Left ventricle myocardium inferior (tissue), 1 donor: Measurements from ENCODE around the gene OXA1L. TPM values are rescaled to one million over a fixed set of nuclear protein-coding genes. Genes with fewer than 3 reads are reported as not detected.

Source experiments
- DNase-seq: peaks from one replicate; pipeline ENCODE4 v3.0.0-alpha.2; 2020
- H3K27ac ChIP-seq: fragments of 200-600 bp; replicated peaks from 2 replicates; pipeline ENCODE4 v1.8.0; 2021
- H3K27me3 ChIP-seq: fragments of 200-600 bp; 2 replicates; pipeline ENCODE4 v1.8.0; 2021; ENCODE audit warnings: low read depth
- H3K36me3 ChIP-seq: fragments of 200-600 bp; 2 replicates; pipeline ENCODE4 v1.8.0; 2021
- H3K4me1 ChIP-seq: fragments of 200-600 bp; 2 replicates; pipeline ENCODE4 v1.8.0; 2021
- H3K4me3 ChIP-seq: fragments of 200-600 bp; 2 replicates; pipeline ENCODE4 v1.8.0; 2021; ENCODE audit warnings: mild to moderate bottlenecking, moderate library complexity
- H3K9me3 ChIP-seq: fragments of 200-600 bp; replicated peaks from 2 replicates; pipeline ENCODE4 v1.8.0; 2021
- intact Hi-C: fragments of 100-400 bp; cut with micrococcal nuclease; formaldehyde crosslinking; loops from one replicate; pipeline ENCODE4 v1.11.0; 2022
- total RNA-seq: library from RNA; stranded (reverse); fragmentation: NEBNext Ultra II Directional; extraction: Animal tissue kit (Norgen Biotek cat#: 25700); gene quantifications from one replicate; pipeline ENCODE4 v1.2.1, GENCODE V29; 2021
- TF ChIP-seq, protein P1 (sequence below): fragments of 200-600 bp; IDR thresholded peaks from 2 replicates; pipeline ENCODE4 v1.8.0; 2021; ENCODE audit warnings: antibody characterized with exemption, mild to moderate bottlenecking, borderline replicate concordance
- donor health status: DM: no; HTN: yes; CAD: no; lungs with severe emphysema.

Gene OXA1L
- total RNA-seq, 1 donor from 2014 or later: 182 TPM

DNA sequence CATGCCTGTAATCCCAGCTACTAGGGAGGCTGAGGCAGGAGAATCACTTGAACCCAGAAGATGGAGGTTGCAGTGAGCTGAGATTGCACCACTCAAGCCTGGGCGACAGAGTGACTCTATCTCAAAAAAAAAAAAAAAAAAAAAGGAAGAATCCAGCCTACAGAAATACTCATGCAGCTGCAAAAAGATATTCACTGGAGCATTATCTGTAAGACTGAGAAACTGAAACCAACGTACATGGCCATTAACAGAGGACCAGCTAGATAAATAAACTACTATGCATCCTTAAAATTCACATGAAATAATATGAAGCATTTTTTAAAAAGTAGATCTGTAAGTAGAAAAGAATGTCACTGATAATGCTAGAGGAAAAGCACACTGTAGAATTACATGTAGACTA, 45.2 kb downstream of the OXA1L start:
- Histone ChIP-seq H3K27me3 (no peaks in the 10 kb centered on the region), H3K36me3 (no peaks in the 10 kb centered on the region), H3K9me3 (no peaks in the 10 kb centered on the region), H3K4me3 (no peak overlapping the region), H3K4me1 (peaks cover 6% of the 10 kb centered on the region), H3K27ac (no peak overlapping the region)
- TF ChIP-seq, protein P1, sequence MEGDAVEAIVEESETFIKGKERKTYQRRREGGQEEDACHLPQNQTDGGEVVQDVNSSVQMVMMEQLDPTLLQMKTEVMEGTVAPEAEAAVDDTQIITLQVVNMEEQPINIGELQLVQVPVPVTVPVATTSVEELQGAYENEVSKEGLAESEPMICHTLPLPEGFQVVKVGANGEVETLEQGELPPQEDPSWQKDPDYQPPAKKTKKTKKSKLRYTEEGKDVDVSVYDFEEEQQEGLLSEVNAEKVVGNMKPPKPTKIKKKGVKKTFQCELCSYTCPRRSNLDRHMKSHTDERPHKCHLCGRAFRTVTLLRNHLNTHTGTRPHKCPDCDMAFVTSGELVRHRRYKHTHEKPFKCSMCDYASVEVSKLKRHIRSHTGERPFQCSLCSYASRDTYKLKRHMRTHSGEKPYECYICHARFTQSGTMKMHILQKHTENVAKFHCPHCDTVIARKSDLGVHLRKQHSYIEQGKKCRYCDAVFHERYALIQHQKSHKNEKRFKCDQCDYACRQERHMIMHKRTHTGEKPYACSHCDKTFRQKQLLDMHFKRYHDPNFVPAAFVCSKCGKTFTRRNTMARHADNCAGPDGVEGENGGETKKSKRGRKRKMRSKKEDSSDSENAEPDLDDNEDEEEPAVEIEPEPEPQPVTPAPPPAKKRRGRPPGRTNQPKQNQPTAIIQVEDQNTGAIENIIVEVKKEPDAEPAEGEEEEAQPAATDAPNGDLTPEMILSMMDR: no peak
- no peak for DNase-seq
- intact Hi-C loops: no loop called here

DNA sequence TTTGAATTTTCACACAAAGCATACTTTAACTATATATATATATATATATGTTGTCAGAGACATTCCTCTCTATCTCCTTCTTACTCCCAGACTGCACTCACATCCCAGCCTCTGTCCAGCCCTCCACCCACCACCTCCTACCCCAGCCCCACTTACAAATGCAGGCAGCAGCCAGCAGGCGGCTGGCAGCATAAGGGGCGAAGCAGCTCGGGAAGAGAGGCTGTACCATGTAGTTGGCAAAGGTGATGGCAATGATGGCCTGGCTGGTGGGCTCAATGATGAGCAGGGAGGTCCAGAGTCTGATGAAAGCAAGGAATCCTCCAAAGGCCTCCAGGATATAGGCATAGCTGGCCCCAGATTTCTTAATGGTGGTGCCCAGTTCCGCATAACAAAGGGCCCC, 46.3 kb downstream of the OXA1L start:
- no peak for DNase-seq
- TF ChIP-seq, protein P1: no peak
- Histone ChIP-seq H3K36me3 (no peaks in the 10 kb centered on the region), H3K27ac (no peak overlapping the region), H3K4me3 (no peak overlapping the region), H3K4me1 (peaks cover 6% of the 10 kb centered on the region), H3K9me3 (no peaks in the 10 kb centered on the region), H3K27me3 (no peaks in the 10 kb centered on the region)
- intact Hi-C loops: no loop called here

GRCh38 chr14:22813145-22813544, 46.7 kb downstream of the OXA1L start:
- intact Hi-C loops: no loop called here
- DNase-seq: no peak
- Histone ChIP-seq H3K36me3 (no peaks in the 10 kb centered on the region), H3K27me3 (no peaks in the 10 kb centered on the region), H3K9me3 (no peaks in the 10 kb centered on the region), H3K4me3 (no peak overlapping the region), H3K4me1 (peaks cover 9% of the 10 kb centered on the region), H3K27ac (no peak overlapping the region)
- TF ChIP-seq, protein P1: no peak

DNA sequence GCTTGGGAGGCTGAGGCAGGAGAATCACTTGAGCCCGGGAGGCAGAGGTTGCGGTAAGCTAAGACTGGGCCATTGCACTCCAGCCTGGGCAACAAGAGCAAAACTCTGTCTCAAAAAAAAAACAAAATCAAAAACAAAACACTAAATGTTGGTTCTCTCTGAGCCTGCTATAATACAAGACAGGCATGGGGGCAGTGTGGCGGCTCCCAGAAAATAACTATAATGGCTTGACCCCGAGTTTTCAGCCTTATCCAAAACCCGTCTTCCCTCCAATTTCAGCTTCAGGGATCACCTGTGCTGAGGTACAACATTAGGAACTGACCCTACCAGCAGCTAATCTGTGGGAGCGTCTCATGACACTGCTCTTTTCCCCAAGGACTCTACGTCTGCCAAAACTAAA, 47.9 kb downstream of the OXA1L start:
- Histone ChIP-seq H3K9me3 (no peaks in the 10 kb centered on the region), H3K4me1 (peaks cover 16% of the 10 kb centered on the region), H3K27me3 (no peaks in the 10 kb centered on the region), H3K36me3 (no peaks in the 10 kb centered on the region), H3K4me3 (peak overlapping the region; percentile 37), H3K27ac (no peak overlapping the region)
- intact Hi-C loops: no loop called here
- DNase-seq: no peak
- TF ChIP-seq, protein P1: no peak

DNA sequence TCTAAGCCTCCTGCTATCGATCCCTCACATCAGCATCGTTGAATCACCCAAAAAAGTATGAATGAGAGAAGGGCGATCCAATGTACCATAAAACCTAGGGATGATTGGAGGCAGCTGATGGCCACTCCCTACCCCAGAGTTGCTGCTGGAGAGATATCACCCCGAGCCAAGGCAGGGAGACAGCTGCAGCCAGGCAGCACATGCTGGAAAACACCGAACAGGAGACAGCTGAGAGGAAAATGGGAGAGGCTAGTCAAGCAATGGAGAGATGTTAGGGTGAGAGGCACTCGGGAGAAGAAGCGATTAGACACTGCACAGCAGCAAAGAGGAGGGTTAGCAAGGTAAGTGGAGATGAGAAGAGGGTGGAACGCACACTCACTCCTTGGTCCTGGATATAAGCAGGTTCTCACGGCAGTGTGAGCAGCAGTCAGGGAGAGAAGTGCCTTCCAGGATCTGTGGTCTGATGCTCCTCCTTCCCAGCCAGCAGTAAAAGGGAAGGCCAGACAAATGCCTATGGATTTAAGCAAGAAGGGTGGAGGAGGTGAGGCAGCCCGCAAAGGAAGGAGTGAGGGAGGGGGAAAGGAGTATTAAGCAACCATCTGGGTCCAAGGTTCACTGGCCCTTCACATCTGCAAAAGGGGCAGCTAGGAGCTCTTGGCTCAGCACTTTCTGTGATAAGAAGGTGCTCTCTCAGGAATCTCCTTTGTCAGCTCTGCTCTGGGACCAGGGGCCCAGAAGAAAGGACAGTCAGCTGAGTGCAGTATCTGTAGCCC, 48.6 kb downstream of the OXA1L start, which contains the start of gene SLC7A7:
Gene SLC7A7, minus strand, starts transcription at position 495 of the 773 bp plus-strand sequence. CDS start 2,037 bp downstream, outside the sequence.
- peak within 1 kb of the TSS; percentile 37 for H3K4me3 ChIP-seq
- intact Hi-C loops: loop anchor here (5.0 kb wide), 2 partner anchors 37 to 158 kb away; no protein-coding TSS in a partner anchor
- DNase-seq: no peak
- no peaks in the 10 kb centered on the region for H3K36me3 ChIP-seq
- H3K27me3 ChIP-seq: no peaks in the 10 kb centered on the region
- peaks cover 23% of the 10 kb centered on the region for H3K4me1 ChIP-seq
- no peaks in the 10 kb centered on the region for H3K9me3 ChIP-seq
- TF ChIP-seq, protein P1: no peak
- H3K27ac ChIP-seq: peak within 1 kb of the TSS; percentile 65
